ENCODE results near the gene FAM76A.
"Not testable (repeated sequence)": the region's sequence is repeated elsewhere in the genome, so short reads cannot be mapped to it uniquely, and the experiment has no call there.

The FAM76A gene

GRCh38 chr1:27686223-27686990 lies 39.4 kb upstream of the FAM76A start:
- DNase-seq: no peak
- Histone ChIP-seq H3K4me1 (no peaks in the 10 kb centered on the region), H3K36me3 (no peaks in the 10 kb centered on the region), H3K9me3 (no peaks in the 10 kb centered on the region), H3K27me3 (no peaks in the 10 kb centered on the region), H3K4me3 (ENCODE audit: low read depth, low read length) (no peak overlapping the region)
- no peak for TF ChIP-seq CTCF (IDR thresholded peaks at IDR 0.05; ENCODE audit: low read depth, low read length)

GRCh38 chr1:27687906-27688305 lies 37.9 kb upstream of the FAM76A start:
- TF ChIP-seq CTCF (IDR thresholded peaks at IDR 0.05; ENCODE audit: low read depth, low read length): no peak
- H3K36me3 ChIP-seq: no peaks in the 10 kb centered on the region

GRCh38 chr1:27689423-27690173 lies 36.2 kb upstream of the FAM76A start:
- Histone ChIP-seq H3K4me3 (ENCODE audit: low read depth, low read length) (no peak overlapping the region), H3K4me1 (no peaks in the 10 kb centered on the region), H3K9me3 (no peaks in the 10 kb centered on the region), H3K36me3 (no peaks in the 10 kb centered on the region), H3K27me3 (no peaks in the 10 kb centered on the region)
- no peak for DNase-seq
- TF ChIP-seq CTCF (IDR thresholded peaks at IDR 0.05; ENCODE audit: low read depth, low read length): no peak

More at GRCh38 chr1:27687906-27688305, 37.9 kb upstream of the FAM76A start:
- Histone ChIP-seq H3K4me3 (ENCODE audit: low read depth, low read length) (no peak overlapping the region), H3K27me3 (no peaks in the 10 kb centered on the region), H3K4me1 (no peaks in the 10 kb centered on the region), H3K9me3 (no peaks in the 10 kb centered on the region)
- DNase-seq: no peak

- no peak overlapping the region for H3K4me3 ChIP-seq (ENCODE audit: low read depth, low read length)
- H3K4me1 ChIP-seq: no peaks in the 10 kb centered on the region
- TF ChIP-seq CTCF (IDR thresholded peaks at IDR 0.05; ENCODE audit: low read depth, low read length): no peak
- no peak for DNase-seq
- H3K9me3 ChIP-seq: no peaks in the 10 kb centered on the region
- H3K27me3 ChIP-seq: no peaks in the 10 kb centered on the region
- H3K36me3 ChIP-seq: no peaks in the 10 kb centered on the region
These were observed 35.6 kb upstream of the FAM76A start for GRCh38 chr1:27690183-27690582.

GRCh38 chr1:27696835-27697234 lies 28.9 kb upstream of the FAM76A start:
- H3K36me3 ChIP-seq; H3K4me1 ChIP-seq; H3K9me3 ChIP-seq; H3K27me3 ChIP-seq; DNase-seq; H3K4me3 ChIP-seq (ENCODE audit: low read depth, low read length): not testable (repeated sequence)

GRCh38 chr1:27704958-27705357 lies 20.8 kb upstream of the FAM76A start:
- Histone ChIP-seq H3K36me3 (no peaks in the 10 kb centered on the region), H3K27me3 (no peaks in the 10 kb centered on the region), H3K4me1 (no peaks in the 10 kb centered on the region), H3K9me3 (no peaks in the 10 kb centered on the region), H3K4me3 (ENCODE audit: low read depth, low read length) (no peak overlapping the region)
- no peak for DNase-seq
- no peak for TF ChIP-seq CTCF (IDR thresholded peaks at IDR 0.05; ENCODE audit: low read depth, low read length)
